Measurements from ENCODE around the gene ELF5.

The ELF5 gene

GRCh38 chr11:34488855-34489557 lies 24.6 kb downstream of the ELF5 start:
- H3K4me3 ChIP-seq (replicated peaks; ENCODE audit: low read depth, low read length) = no peak overlapping the region
- DNase-seq (ENCODE audit: extremely low read depth, low read depth) = no peak
- no peak for TF ChIP-seq CTCF (IDR thresholded peaks at IDR 0.05; ENCODE audit: low read depth, low read length, missing control alignments)

GRCh38 chr11:34487430-34487829 lies 26.2 kb downstream of the ELF5 start:
- no peak for DNase-seq (ENCODE audit: extremely low read depth, low read depth)
- H3K4me3 ChIP-seq (replicated peaks; ENCODE audit: low read depth, low read length) = no peak overlapping the region
- no peak for TF ChIP-seq CTCF (IDR thresholded peaks at IDR 0.05; ENCODE audit: low read depth, low read length, missing control alignments)

GRCh38 chr11:34483106-34483874 lies 30.3 kb downstream of the ELF5 start:
- TF ChIP-seq CTCF (IDR thresholded peaks at IDR 0.05; ENCODE audit: low read depth, low read length, missing control alignments) = no peak
- no peak overlapping the region for H3K4me3 ChIP-seq (replicated peaks; ENCODE audit: low read depth, low read length)
- DNase-seq (ENCODE audit: extremely low read depth, low read depth) = no peak

- DNase-seq (ENCODE audit: extremely low read depth, low read depth) = no peak
- TF ChIP-seq CTCF (IDR thresholded peaks at IDR 0.05; ENCODE audit: low read depth, low read length, missing control alignments) = no peak
- no peak overlapping the region for H3K4me3 ChIP-seq (replicated peaks; ENCODE audit: low read depth, low read length)
These were observed 32.3 kb downstream of the ELF5 start for GRCh38 chr11:34481307-34481706.

- TF ChIP-seq CTCF (IDR thresholded peaks at IDR 0.05; ENCODE audit: low read depth, low read length, missing control alignments) = no peak
- no peak for DNase-seq (ENCODE audit: extremely low read depth, low read depth)
- H3K4me3 ChIP-seq (replicated peaks; ENCODE audit: low read depth, low read length) = no peak overlapping the region
These were observed 33.3 kb downstream of the ELF5 start for GRCh38 chr11:34480314-34480713.

- no peak overlapping the region for H3K4me3 ChIP-seq (replicated peaks; ENCODE audit: low read depth, low read length)
- no peak for DNase-seq (ENCODE audit: extremely low read depth, low read depth)
- TF ChIP-seq CTCF (IDR thresholded peaks at IDR 0.05; ENCODE audit: low read depth, low read length, missing control alignments) = no peak
These were observed 34.5 kb downstream of the ELF5 start for GRCh38 chr11:34478845-34479663.

Measured in HFF-Myc (cell line).